ENCODE measurements around the gene GABRG3. TPM values are rescaled to one million over a fixed set of nuclear protein-coding genes. Genes with fewer than 3 reads are reported as not detected.

The GABRG3 gene
- total RNA-seq, 4 donors from 2014 or later, result not detected

DNA sequence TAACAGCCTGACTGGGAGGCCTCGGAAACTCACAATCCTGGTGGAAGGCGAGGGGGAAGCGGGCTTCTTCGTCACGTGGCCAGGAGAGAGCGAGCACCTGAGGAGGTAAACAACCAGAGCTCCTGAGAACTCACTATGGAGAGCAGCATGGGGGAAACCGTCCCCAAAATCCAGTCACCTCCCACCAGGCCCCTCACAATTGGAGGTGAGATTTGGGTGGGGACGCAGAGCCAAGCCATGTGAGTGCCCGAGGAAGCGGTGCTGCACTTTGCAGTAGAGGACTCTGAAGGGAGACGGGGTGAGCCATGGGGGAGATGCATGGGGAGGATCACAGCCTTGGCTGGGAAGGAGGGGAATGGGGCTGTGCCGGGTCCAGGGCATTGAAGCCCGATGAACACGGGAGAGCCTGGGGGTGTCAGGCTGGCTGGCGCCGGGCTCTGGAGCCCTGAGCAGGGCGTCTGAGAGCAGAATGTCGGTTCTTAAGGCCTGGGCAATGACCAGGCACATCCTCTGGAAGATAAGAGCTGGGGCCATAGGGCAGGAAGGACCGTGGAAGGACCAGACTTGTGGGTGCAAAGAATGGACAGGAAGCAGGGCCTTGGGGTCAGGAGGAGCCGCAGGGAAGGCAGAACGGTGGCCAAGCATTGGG lies 117.7 kb downstream of the GABRG3 start:
- H3K27me3 ChIP-seq, result no peaks in the 10 kb centered on the region
- TF ChIP-seq, protein P1, sequence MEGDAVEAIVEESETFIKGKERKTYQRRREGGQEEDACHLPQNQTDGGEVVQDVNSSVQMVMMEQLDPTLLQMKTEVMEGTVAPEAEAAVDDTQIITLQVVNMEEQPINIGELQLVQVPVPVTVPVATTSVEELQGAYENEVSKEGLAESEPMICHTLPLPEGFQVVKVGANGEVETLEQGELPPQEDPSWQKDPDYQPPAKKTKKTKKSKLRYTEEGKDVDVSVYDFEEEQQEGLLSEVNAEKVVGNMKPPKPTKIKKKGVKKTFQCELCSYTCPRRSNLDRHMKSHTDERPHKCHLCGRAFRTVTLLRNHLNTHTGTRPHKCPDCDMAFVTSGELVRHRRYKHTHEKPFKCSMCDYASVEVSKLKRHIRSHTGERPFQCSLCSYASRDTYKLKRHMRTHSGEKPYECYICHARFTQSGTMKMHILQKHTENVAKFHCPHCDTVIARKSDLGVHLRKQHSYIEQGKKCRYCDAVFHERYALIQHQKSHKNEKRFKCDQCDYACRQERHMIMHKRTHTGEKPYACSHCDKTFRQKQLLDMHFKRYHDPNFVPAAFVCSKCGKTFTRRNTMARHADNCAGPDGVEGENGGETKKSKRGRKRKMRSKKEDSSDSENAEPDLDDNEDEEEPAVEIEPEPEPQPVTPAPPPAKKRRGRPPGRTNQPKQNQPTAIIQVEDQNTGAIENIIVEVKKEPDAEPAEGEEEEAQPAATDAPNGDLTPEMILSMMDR (IDR thresholded peaks at IDR 0.05), result no peak
- TF ChIP-seq EP300 (IDR thresholded peaks at IDR 0.05), result no peak
- no peak for TF ChIP-seq POLR2A (IDR thresholded peaks at IDR 0.05; ENCODE audit: low read depth)
- no peak for TF ChIP-seq POLR2AphosphoS5 (IDR thresholded peaks at IDR 0.05)
- intact Hi-C loops (cut with DNase I), result no loop called here
- WGBS, result 97% methylated on average over 15 of the region's 21 CpGs
- H3K36me3 ChIP-seq, result no peaks in the 10 kb centered on the region
- H3K4me3 ChIP-seq, result no peak overlapping the region
- peaks cover 0 to 2% (median 0%) of the 10 kb centered on the region in 4 donors for H3K4me1 ChIP-seq
- no peak for DNase-seq (ENCODE audit: extremely low spot score)
- H3K27ac ChIP-seq (replicated peaks in 1 of 4), result no peak overlapping the region
- H3K9me3 ChIP-seq, result peaks cover 0 to 11% (median 8%) of the 10 kb centered on the region in 4 donors

DNA sequence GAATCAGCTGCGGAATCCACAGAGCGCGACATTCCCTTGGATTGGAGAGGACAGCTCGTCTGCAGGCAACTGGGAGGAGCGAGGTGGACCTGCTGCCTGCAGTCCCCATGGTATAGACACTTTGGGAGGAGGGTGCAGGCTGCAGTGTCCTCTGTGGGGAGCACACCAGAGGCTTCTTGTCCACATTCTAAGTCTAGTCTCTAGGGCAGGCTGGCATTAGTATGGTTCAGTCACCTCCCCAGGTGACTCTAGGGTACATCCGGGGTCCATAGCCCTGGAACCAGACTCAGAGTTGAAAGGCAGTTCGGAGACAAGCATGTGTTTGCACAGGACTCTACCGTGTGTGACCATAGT lies 118.2 kb downstream of the GABRG3 start:
- Histone ChIP-seq H3K27ac (replicated peaks in 1 of 4) (no peak overlapping the region), H3K4me1 (peaks cover 0 to 7% (median 3%) of the 10 kb centered on the region in 4 donors), H3K27me3 (no peaks in the 10 kb centered on the region), H3K36me3 (no peaks in the 10 kb centered on the region), H3K4me3 (no peak overlapping the region), H3K9me3 (peaks cover 0 to 11% (median 8%) of the 10 kb centered on the region in 4 donors)
- intact Hi-C loops (cut with DNase I), result no loop called here
- no peak for TF ChIP-seq EP300 (IDR thresholded peaks at IDR 0.05)
- TF ChIP-seq POLR2AphosphoS5 (IDR thresholded peaks at IDR 0.05), result no peak
- TF ChIP-seq, protein P1 (IDR thresholded peaks at IDR 0.05), result no peak
- TF ChIP-seq POLR2A (IDR thresholded peaks at IDR 0.05; ENCODE audit: low read depth), result no peak
- DNase-seq (ENCODE audit: extremely low spot score), result peak; percentile 53
- 97% methylated on average over 7 of the region's 8 CpGs for WGBS

DNA sequence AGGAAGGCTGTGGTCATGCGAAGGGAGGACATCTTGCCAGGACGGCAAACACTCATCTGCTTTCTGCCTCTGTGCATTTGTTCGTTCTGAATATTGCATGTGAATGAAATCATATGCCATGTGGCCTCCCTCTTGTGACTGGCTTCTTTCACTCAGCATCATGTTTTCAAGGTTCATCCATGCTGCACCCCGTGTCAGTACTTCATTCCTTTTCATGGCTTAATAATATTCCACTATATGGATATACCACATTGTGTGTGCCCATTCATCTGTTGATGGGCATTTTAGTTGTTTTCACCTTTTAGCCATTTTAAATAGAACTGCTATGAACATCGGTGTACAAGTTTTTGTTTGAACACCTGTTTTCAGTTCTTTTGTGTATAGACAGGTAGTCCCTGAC lies 118.7 kb downstream of the GABRG3 start:
- whole genome bisulfite sequencing, result 97% methylated on average over 5 of the region's 5 CpGs
- intact Hi-C loops (cut with DNase I), result no loop called here
- DNase-seq (ENCODE audit: extremely low spot score), result no peak

DNA sequence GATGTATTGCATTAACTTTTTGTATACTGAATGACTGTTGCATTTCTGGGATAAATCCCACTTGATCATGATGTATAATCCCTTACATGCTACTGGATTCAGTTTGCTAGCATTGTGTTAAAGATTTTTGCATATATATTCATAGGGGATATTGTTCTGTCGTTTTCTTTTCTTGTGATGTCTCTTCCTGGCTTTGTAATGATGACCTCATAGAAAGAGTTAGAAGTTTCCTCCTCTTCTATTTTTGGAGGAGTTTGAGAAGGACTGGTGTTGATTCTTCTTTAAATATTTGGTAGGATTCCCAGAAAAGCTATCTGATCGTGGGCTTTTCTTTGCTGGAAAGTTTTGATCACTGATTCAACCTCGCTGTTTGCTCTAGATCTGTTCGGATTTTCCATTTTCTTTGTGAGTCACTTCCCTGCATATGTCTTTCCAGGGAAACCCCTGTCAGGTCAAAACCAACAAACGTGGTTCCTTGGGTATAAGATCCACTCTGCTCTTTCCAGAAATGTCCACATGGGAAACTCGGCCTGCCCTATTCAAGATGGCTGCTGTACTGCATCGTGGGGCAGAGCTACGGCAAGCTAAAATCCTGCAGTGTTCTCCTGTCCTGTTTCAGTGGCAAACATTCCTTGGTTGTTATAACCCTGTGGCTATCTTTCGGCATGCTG lies 120.4 kb downstream of the GABRG3 start:
- Histone ChIP-seq H3K27me3 (no peaks in the 10 kb centered on the region), H3K9me3 (peaks cover 0 to 11% (median 8%) of the 10 kb centered on the region in 4 donors), H3K4me1 (peaks cover 0 to 27% (median 18%) of the 10 kb centered on the region in 4 donors), H3K4me3 (no peak overlapping the region), H3K36me3 (no peaks in the 10 kb centered on the region), H3K27ac (replicated peaks in 1 of 4) (no peak overlapping the region)
- WGBS, result 46% methylated on average over 9 of the region's 9 CpGs
- intact Hi-C loops (cut with DNase I), result no loop called here
- TF ChIP-seq POLR2A (IDR thresholded peaks at IDR 0.05; ENCODE audit: low read depth) (no peak), POLR2AphosphoS5 (IDR thresholded peaks at IDR 0.05) (no peak), EP300 (IDR thresholded peaks at IDR 0.05) (no peak)
- TF ChIP-seq, protein P1 (IDR thresholded peaks at IDR 0.05), result no peak
- DNase-seq (ENCODE audit: extremely low spot score), result peak; percentile 57

More for the DNA sequence above, 118.7 kb downstream of the GABRG3 start:
- TF ChIP-seq POLR2A (IDR thresholded peaks at IDR 0.05; ENCODE audit: low read depth) (no peak), POLR2AphosphoS5 (IDR thresholded peaks at IDR 0.05) (no peak), EP300 (IDR thresholded peaks at IDR 0.05) (no peak)
- TF ChIP-seq, protein P1 (IDR thresholded peaks at IDR 0.05), result no peak
- Histone ChIP-seq H3K4me3 (no peak overlapping the region), H3K9me3 (peaks cover 0 to 11% (median 8%) of the 10 kb centered on the region in 4 donors), H3K27me3 (no peaks in the 10 kb centered on the region), H3K36me3 (no peaks in the 10 kb centered on the region), H3K4me1 (peaks cover 0 to 11% (median 7%) of the 10 kb centered on the region in 4 donors), H3K27ac (replicated peaks in 1 of 4) (no peak overlapping the region)
